Psoas muscle (tissue), 8 donors: ENCODE results near the gene ALDH3B2. TPM values are rescaled to one million over a fixed set of nuclear protein-coding genes. Genes with fewer than 3 reads are reported as not detected.
A peak's percentile ranks its signal among the peaks of the same experiment; 100 is the strongest.

Experiments
- ATAC-seq, 4 donors: fragments of 200-7000 bp; cut with Tn5 transposase; one replicate each; pipeline ENCODE4 v1.9.1; 2020; ENCODE audit warnings: moderate library complexity in 3 of 4, mild to moderate bottlenecking in 2 of 4
- DNase-seq, 2 donors: peaks; one replicate each; pipeline ENCODE4 v3.0.0-alpha.2; 2020
- H3K27ac ChIP-seq: fragments of 200-600 bp; one replicate; pipeline ENCODE4 v1.8.0; 2022
- H3K27me3 ChIP-seq, 3 donors: fragments of 200-600 bp in 1 of 3; one replicate each; pipeline versions ENCODE4 v1.6.1 to v1.8.0; 2013 to 2022; ENCODE audit warnings: low read length in 2 of 3, mild to moderate bottlenecking in 2 of 3, moderate library complexity in 1 of 3; ENCODE audit not compliant: insufficient read depth in 3 of 3
- H3K36me3 ChIP-seq, 2 donors: fragments of 200-600 bp in 1 of 2; one replicate each; pipeline versions ENCODE4 v1.6.1 to v1.8.0; 2013 to 2022; ENCODE audit warnings: low read depth in 1 of 2, mild to moderate bottlenecking in 1 of 2, moderate library complexity in 1 of 2; ENCODE audit not compliant: insufficient read depth in 1 of 2
- H3K4me1 ChIP-seq: fragments of 200-600 bp; one replicate; pipeline ENCODE4 v1.8.0; 2022
- H3K4me3 ChIP-seq: fragments of 200-600 bp; one replicate; pipeline ENCODE4 v1.8.0; 2022; ENCODE audit warnings: mild to moderate bottlenecking
- H3K9me3 ChIP-seq: fragments of 200-600 bp; one replicate; pipeline ENCODE4 v1.8.0; 2022
- WGBS, 3 donors: extraction: QIAGEN DNeasy Blood & Tissue Kit; methylation state at CpG; one replicate each; pipeline versions ENCODE4 v1.1.6 to v1.1.7; 2013; 5-methylcytosine and 5-hydroxymethylcytosine counted together
- intact Hi-C, 2 donors: fragments of 100-400 bp; cut with DNase I; formaldehyde crosslinking; loops; one replicate each; pipeline versions ENCODE4 v1.11.0 to v1.14.2; 2022
- polyA plus RNA-seq, 3 donors: library from polyadenylated mRNA; stranded (reverse); fragments of 200-250 nt; gene quantifications; one replicate each; pipeline ENCODE4 v1.2.3, GENCODE V29; 2013
- total RNA-seq, 4 donors: library from RNA; stranded (reverse); fragmentation: NEBNext Ultra II Directional in 2 of 4; extraction: Animal tissue kit (Norgen Biotek cat#: 25700) in 2 of 4; gene quantifications; one replicate each; pipeline versions ENCODE4 v1.2.1 to v1.2.4, GENCODE V29; 2021 to 2023
- TF ChIP-seq, protein P1 (sequence below): fragments of 200-600 bp; IDR thresholded peaks from one replicate; pipeline ENCODE4 v1.8.0; 2022; ENCODE audit warnings: antibody characterized with exemption
- donor health status: healthy with polysubstance abuse.
- donor health status: DM: no; HTN: no; CAD: no; lungs with moderate emphysema.
- donor health status: Bipolar disorder and iron deficiency.
- donor health status: healthy.
- donor health status: DM: yes; HTN: yes; CAD: no.
- donor health status: DM: no; HTN: no; CAD: no.
- donor health status: DM: no; HTN: no; CAD: no.
- donor health status: DM: yes; HTN: yes; CAD: no.

The ALDH3B2 gene
- total and polyA plus RNA-seq, 7 donors, result not detected

DNA sequence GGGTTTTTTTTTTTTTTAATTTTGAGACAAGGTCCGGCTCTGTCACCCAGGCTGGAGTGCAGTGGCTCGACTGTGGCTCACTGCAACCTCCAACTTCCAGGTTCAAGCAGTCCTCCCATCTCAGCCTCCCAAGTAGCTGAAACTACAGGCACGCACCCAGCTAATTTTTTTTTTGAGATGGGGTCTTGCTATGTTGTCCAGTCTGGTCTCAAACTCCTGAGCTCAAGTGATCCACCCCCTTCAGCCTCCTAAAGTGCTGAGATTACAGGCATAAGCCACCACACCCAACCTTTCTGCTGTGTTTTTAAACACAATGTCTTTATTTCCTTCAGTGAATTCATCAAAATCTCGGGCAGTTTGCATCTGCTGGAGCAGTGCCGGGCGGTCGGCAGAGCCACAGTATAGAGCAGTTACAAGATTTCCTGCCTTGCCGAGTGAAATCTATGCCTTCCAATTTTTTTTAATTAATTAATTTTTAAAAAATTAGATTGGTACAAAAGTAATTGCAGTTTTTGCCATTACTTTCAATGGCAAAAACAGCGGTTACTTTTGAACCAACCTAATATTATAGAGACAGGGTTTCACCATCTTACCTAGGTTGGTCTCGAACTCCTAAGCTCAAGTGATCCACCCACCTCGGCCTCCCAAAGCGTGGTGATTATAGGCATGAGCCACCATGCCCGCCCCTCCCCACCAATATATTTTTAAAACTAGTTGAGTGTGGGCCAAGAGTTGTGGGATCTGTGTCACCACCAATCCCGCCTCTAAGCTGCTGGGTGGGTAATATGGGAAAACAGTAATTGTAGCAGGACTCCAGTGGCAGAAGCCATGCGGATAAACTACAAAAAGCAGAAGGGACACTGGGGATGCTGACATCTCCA, 21.2 kb downstream of the ALDH3B2 start:
- Histone ChIP-seq H3K36me3 (no peaks in the 10 kb centered on the region), H3K27me3 (peaks cover 0 to 18% (median 4%) of the 10 kb centered on the region in 3 donors), H3K4me1 (no peaks in the 10 kb centered on the region), H3K9me3 (no peaks in the 10 kb centered on the region), H3K4me3 (no peak overlapping the region), H3K27ac (no peak overlapping the region)
- TF ChIP-seq, protein P1, sequence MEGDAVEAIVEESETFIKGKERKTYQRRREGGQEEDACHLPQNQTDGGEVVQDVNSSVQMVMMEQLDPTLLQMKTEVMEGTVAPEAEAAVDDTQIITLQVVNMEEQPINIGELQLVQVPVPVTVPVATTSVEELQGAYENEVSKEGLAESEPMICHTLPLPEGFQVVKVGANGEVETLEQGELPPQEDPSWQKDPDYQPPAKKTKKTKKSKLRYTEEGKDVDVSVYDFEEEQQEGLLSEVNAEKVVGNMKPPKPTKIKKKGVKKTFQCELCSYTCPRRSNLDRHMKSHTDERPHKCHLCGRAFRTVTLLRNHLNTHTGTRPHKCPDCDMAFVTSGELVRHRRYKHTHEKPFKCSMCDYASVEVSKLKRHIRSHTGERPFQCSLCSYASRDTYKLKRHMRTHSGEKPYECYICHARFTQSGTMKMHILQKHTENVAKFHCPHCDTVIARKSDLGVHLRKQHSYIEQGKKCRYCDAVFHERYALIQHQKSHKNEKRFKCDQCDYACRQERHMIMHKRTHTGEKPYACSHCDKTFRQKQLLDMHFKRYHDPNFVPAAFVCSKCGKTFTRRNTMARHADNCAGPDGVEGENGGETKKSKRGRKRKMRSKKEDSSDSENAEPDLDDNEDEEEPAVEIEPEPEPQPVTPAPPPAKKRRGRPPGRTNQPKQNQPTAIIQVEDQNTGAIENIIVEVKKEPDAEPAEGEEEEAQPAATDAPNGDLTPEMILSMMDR, result no peak
- intact Hi-C loops, result no loop called here
- ATAC-seq (no peak), DNase-seq (no peak)
- WGBS, 3 donors, result 75 to 79% (median 79%) methylated on average over 15 of the region's 15 CpGs

DNA sequence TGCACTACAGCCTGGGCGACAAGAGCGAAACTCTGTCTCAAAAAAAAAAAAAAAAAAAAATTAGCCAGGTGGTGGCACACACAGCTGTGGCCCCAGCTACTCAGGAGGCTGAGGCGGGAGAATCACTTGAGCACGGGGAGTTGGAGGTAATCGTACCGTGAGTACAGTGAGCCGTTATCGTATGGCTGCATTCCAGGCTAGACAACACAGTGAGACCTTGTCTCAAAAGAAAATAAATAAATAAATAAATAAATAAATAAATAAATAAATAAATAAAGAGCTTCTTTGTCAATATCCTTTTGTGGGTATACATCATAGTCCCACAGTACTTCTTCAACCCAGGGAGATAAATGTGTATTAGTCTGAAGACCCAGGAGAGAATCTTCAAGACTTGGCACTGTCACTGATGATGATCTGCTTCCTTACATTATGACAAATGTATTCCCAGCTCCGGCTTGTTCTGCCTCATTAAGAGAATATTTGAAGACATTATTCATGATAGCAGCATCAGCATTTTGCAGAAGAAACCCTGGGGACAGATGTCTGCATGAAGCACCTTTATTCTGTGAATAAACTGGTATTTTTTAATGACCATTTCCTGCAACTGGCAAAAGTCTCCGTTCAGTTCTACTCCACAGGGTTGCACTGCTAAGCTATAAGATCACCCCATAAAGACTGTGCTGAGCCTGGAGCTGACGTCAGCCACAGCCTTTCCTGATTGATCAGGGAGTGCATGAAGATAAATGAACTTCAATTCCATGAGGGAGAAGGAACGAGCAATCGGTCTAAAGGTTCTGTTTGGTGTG, 22.2 kb downstream of the ALDH3B2 start:
- no peak overlapping the region for H3K4me3 ChIP-seq
- TF ChIP-seq, protein P1, result no peak
- H3K36me3 ChIP-seq, result no peaks in the 10 kb centered on the region
- ATAC-seq (no peak), DNase-seq (no peak)
- 36 to 38% (median 37%) methylated on average over 13 of the region's 13 CpGs for WGBS, 3 donors
- H3K27me3 ChIP-seq, result peaks cover 0 to 21% (median 4%) of the 10 kb centered on the region in 3 donors
- no peak overlapping the region for H3K27ac ChIP-seq
- no peaks in the 10 kb centered on the region for H3K9me3 ChIP-seq
- intact Hi-C loops, result no loop called here
- H3K4me1 ChIP-seq, result no peaks in the 10 kb centered on the region

GRCh38 chr11:67649634-67650510, 24.6 kb downstream of the ALDH3B2 start:
- intact Hi-C loops, result no loop called here

More at GRCh38 chr11:67649634-67650510, 24.6 kb downstream of the ALDH3B2 start:
- WGBS, 3 donors, result 75 to 80% (median 79%) methylated on average over 22 of the region's 22 CpGs
- H3K4me1 ChIP-seq, result no peaks in the 10 kb centered on the region
- TF ChIP-seq, protein P1, result no peak
- no peaks in the 10 kb centered on the region for H3K9me3 ChIP-seq
- H3K36me3 ChIP-seq, result no peaks in the 10 kb centered on the region
- peak overlapping the region; percentile 48 for H3K4me3 ChIP-seq
- no peak for DNase-seq
- no peak for ATAC-seq
- H3K27ac ChIP-seq, result no peak overlapping the region
- peaks cover 0 to 24% (median 6%) of the 10 kb centered on the region in 3 donors for H3K27me3 ChIP-seq
